Activated CD8-positive, alpha-beta T cell treated with anti-CD3 and anti-CD28 coated beads for 36 hours (primary cell): ENCODE measurements around the gene TRAF2. TPM values are rescaled to one million over a fixed set of nuclear protein-coding genes. Genes with fewer than 3 reads are reported as not detected.

Source experiments
- ATAC-seq: fragments of 200-7000 bp; cut with Tn5 transposase; one replicate; pipeline ENCODE4 v1.10.0; 2021; ENCODE audit warnings: mild to moderate bottlenecking, moderate library complexity
- CTCF ChIA-PET: fragments of 350-600 bp; sonication (Branson Sonifier 250); formaldehyde crosslinking; loops from one replicate; lab custom pipeline; 2021; ENCODE audit warnings: antibody characterized with exemption; lab: Charles Lee
- POLR2A ChIA-PET: fragments of 350-600 bp; sonication (Branson Sonifier 250); formaldehyde crosslinking; loops from one replicate; lab custom pipeline; 2021; ENCODE audit warnings: antibody characterized with exemption; lab: Charles Lee
- DNase-seq: peaks from one replicate; pipeline ENCODE4 v3.0.0-alpha.2; 2020
- H3K27ac Mint-ChIP-seq: one replicate; pipeline ENCODE4 v1.8.0; 2021; ENCODE audit warnings: mild to moderate bottlenecking, mixed read lengths
- H3K27me3 Mint-ChIP-seq: one replicate; pipeline ENCODE4 v1.8.0; 2021; ENCODE audit warnings: mixed read lengths
- H3K36me3 Mint-ChIP-seq: one replicate; pipeline ENCODE4 v1.8.0; 2021; ENCODE audit warnings: low read depth, mixed read lengths
- H3K4me1 Mint-ChIP-seq: one replicate; pipeline ENCODE4 v1.8.0; 2021; ENCODE audit warnings: low read depth, mixed read lengths
- H3K4me3 Mint-ChIP-seq: one replicate; pipeline ENCODE4 v1.8.0; 2021; ENCODE audit warnings: mild to moderate bottlenecking, moderate library complexity, mixed read lengths
- H3K9me3 Mint-ChIP-seq: one replicate; pipeline ENCODE4 v1.8.0; 2021; ENCODE audit warnings: mixed read lengths
- intact Hi-C: fragments of 100-400 bp; cut with micrococcal nuclease; formaldehyde crosslinking; loops from one replicate; pipeline ENCODE4 v1.10.0; 2022
- total RNA-seq, 2 experiments: library from RNA; stranded (reverse); gene quantifications; one replicate each; pipeline ENCODE4 v1.2.3, GENCODE V29; 2021
- TF ChIP-seq, protein P1 (sequence below): fragments of 200-600 bp; IDR thresholded peaks from one replicate; pipeline ENCODE4 v1.8.0; 2022; ENCODE audit warnings: antibody characterized with exemption, mild to moderate bottlenecking

The TRAF2 gene
- total RNA-seq, 2 experiments from 2014 or later = 34.8 to 40.5 TPM

DNA sequence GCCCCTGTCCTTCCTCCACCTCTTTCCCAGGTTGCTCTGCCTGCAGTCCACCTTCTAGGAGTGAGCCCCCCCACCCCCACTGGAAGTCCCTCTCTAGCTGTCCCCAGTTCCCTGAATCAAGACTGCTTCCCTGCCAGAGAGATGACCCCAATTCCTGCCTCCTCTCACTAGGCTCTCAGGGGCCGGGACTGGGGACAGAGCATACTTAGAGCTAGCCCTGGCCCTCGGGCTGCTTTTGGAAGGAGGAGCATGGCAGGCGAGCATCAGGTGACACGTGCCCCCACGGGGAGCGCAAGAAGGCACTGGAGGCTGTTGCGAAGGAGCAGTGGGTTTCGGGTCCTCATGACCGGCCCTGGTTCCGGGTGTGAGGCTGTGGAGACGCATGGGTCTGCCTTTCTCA is 9.7 kb downstream of the TRAF2 start:
- Mint-ChIP-seq H3K9me3 (no peaks in the 10 kb centered on the region), H3K27ac (no peak overlapping the region), H3K36me3 (peaks cover 30% of the 10 kb centered on the region), H3K27me3 (no peaks in the 10 kb centered on the region), H3K4me1 (peaks cover 29% of the 10 kb centered on the region), H3K4me3 (no peak overlapping the region)
- ChIA-PET CTCF (no interaction called here), POLR2A (interaction anchor here (1.9 kb wide), 1 partner anchor 9 kb away, joined by 8 read pairs; the partner anchor contains the start of gene TRAF2)
- no peak for DNase-seq
- no peak for ATAC-seq
- intact Hi-C loops = no loop called here
- TF ChIP-seq, protein P1, sequence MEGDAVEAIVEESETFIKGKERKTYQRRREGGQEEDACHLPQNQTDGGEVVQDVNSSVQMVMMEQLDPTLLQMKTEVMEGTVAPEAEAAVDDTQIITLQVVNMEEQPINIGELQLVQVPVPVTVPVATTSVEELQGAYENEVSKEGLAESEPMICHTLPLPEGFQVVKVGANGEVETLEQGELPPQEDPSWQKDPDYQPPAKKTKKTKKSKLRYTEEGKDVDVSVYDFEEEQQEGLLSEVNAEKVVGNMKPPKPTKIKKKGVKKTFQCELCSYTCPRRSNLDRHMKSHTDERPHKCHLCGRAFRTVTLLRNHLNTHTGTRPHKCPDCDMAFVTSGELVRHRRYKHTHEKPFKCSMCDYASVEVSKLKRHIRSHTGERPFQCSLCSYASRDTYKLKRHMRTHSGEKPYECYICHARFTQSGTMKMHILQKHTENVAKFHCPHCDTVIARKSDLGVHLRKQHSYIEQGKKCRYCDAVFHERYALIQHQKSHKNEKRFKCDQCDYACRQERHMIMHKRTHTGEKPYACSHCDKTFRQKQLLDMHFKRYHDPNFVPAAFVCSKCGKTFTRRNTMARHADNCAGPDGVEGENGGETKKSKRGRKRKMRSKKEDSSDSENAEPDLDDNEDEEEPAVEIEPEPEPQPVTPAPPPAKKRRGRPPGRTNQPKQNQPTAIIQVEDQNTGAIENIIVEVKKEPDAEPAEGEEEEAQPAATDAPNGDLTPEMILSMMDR = no peak

DNA sequence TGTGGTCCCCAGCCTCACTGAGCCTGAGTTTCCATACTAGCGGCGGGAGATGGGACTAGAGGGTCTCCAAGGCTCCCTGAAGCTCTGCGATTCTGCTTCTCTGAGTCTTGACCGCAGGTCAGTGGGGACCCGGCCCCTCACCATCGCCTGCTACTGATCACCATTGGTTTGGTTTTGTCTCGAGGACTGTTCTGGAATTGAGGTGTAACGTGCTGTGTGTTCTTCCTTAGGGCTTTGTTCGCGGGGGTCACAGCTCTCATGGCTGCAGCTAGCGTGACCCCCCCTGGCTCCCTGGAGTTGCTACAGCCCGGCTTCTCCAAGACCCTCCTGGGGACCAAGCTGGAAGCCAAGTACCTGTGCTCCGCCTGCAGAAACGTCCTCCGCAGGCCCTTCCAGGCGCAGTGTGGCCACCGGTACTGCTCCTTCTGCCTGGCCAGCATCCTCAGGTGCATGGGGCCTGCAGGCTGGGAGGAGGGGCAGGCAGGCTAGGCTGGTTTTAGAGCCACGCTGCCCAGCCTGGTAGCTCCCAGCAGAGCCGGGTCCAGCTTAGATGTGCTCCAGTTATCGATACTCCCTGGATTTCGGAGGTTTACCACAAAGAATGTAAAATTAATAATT is 12.3 kb downstream of the TRAF2 start:
- Mint-ChIP-seq H3K9me3 (no peaks in the 10 kb centered on the region), H3K4me1 (peaks cover 45% of the 10 kb centered on the region), H3K36me3 (peaks cover 43% of the 10 kb centered on the region), H3K4me3 (no peak overlapping the region), H3K27ac (no peak overlapping the region), H3K27me3 (no peaks in the 10 kb centered on the region)
- ATAC-seq = no peak
- intact Hi-C loops = no loop called here
- DNase-seq = no peak
- ChIA-PET POLR2A (interaction anchor here (5.1 kb wide), 1 partner anchor 11 kb away, joined by 49 read pairs; the partner anchor contains the start of gene TRAF2), CTCF (interaction anchor here (1.0 to 2.2 kb wide), 2 partner anchors 20 to 56 kb away, joined by 3 to 8 read pairs; partner anchors contain the start of gene AJM1)
- TF ChIP-seq, protein P1 = no peak

DNA sequence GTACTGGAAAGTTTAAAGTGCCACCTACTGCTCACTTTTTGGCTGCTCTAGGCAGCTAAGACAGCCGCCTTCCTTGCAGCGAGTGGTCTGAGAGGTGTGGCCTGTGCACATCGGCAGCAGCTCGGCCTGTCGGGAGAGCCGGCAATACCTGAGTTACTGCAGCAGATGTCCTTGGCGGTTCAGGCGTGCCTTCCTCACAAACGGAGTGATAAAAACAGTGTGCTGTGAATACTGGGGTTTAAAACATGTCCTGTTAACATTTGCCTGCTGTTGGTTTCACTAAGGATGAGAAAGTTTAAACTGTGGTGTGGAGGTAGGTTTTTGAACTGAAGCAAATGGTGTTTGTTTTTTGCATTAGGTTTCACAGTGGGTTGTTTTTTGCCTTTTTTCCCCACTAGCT is 12.9 kb downstream of the TRAF2 start:
- DNase-seq (no peak), ATAC-seq (no peak)
- H3K9me3 Mint-ChIP-seq = no peaks in the 10 kb centered on the region
- CTCF ChIA-PET = interaction anchor here (1.0 to 2.2 kb wide), 2 partner anchors 19 to 57 kb away, joined by 3 to 8 read pairs; partner anchors contain the start of gene AJM1
- peaks cover 42% of the 10 kb centered on the region for H3K36me3 Mint-ChIP-seq
- TF ChIP-seq, protein P1 = no peak
- intact Hi-C loops = no loop called here
- no peaks in the 10 kb centered on the region for H3K27me3 Mint-ChIP-seq
- H3K27ac Mint-ChIP-seq = peak overlapping the region; percentile 45
- peaks cover 43% of the 10 kb centered on the region for H3K4me1 Mint-ChIP-seq
- POLR2A ChIA-PET = interaction anchor here (0.7 to 5.1 kb wide), 2 partner anchors 12 to 216 kb away, joined by 3 to 49 read pairs; partner anchors contain the start of gene TRAF2
- no peak overlapping the region for H3K4me3 Mint-ChIP-seq

DNA sequence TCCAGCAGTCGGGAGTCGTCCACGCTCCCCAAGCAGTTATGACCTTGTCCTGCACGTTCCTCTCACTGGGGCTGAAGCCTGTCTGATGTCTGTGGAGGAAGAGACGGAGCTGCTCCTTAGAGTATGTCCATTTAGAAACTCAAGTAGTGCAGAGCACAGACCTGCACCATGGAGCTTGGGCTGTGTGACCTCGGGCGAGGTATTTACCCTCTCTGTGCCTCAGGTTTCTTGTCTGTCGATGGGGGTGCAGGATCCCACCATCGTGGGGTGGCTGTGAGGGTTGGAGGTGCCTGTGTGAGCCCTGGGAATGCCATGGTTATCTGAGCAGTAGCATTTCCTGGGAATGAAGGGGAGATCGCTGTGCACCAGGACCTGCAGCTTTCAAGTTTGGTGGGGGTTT is 14.2 kb downstream of the TRAF2 start:
- peaks cover 45% of the 10 kb centered on the region for H3K36me3 Mint-ChIP-seq
- intact Hi-C loops = loop anchor here (5.0 kb wide), 1 partner anchor 53 kb away; the partner anchor contains the start of gene PHPT1
- H3K9me3 Mint-ChIP-seq = no peaks in the 10 kb centered on the region
- ChIA-PET CTCF (interaction anchor here (2.5 kb wide), 1 partner anchor 57 kb away, joined by 14 read pairs; the partner anchor contains the start of gene AJM1), POLR2A (interaction anchor here (0.7 to 5.1 kb wide), 4 partner anchors 13 to 38 kb away, joined by 3 to 49 read pairs (median 9); partner anchors contain the start of gene TRAF2)
- ATAC-seq (no peak), DNase-seq (no peak)
- TF ChIP-seq, protein P1 = no peak
- H3K4me1 Mint-ChIP-seq = peaks cover 44% of the 10 kb centered on the region
- H3K4me3 Mint-ChIP-seq = no peak overlapping the region
- H3K27ac Mint-ChIP-seq = peak overlapping the region; percentile 67
- H3K27me3 Mint-ChIP-seq = no peaks in the 10 kb centered on the region
